RWPE2 (cell line): Measurements from ENCODE around the gene CHKA.

Source experiments
- ATAC-seq: fragments of 200-7000 bp; cut with Tn5 transposase; 3 replicates; pipeline ENCODE4 v1.9.1; 2021; ENCODE audit warnings: low read depth
- DNase-seq: peaks from one replicate; pipeline ENCODE4 v3.0.0-alpha.2; 2020; ENCODE audit warnings: low spot score
- H3K27ac ChIP-seq: fragments of 450-650 bp; 2 replicates; pipeline ENCODE4 v1.5.1; 2017; ENCODE audit warnings: mild to moderate bottlenecking; ENCODE audit not compliant: poor library complexity, severe bottlenecking
- H3K27me3 ChIP-seq: fragments of 250-450 bp; sonication (Bioruptor Pico); 2 replicates; pipeline ENCODE4 v1.5.1; 2021; ENCODE audit warnings: mild to moderate bottlenecking, moderate library complexity; ENCODE audit not compliant: insufficient read depth, poor library complexity, severe bottlenecking
- H3K36me3 ChIP-seq: fragments of 250-450 bp; sonication (Bioruptor Pico); 2 replicates; pipeline ENCODE4 v1.5.1; 2020; ENCODE audit warnings: low read depth, mild to moderate bottlenecking, moderate library complexity
- H3K4me1 ChIP-seq: fragments of 250-450 bp; sonication (Bioruptor Pico); 2 replicates; pipeline ENCODE4 v1.5.1; 2021; ENCODE audit warnings: mild to moderate bottlenecking, moderate library complexity; ENCODE audit not compliant: insufficient read depth, poor library complexity, severe bottlenecking
- H3K4me3 ChIP-seq: fragments of 250-450 bp; sonication (Bioruptor Pico); 2 replicates; pipeline ENCODE4 v1.5.1; 2021; ENCODE audit warnings: mild to moderate bottlenecking, moderate library complexity; ENCODE audit not compliant: severe bottlenecking
- H3K9me3 ChIP-seq: fragments of 250-450 bp; sonication (Bioruptor Pico); 2 replicates; pipeline ENCODE4 v1.5.1; 2021; ENCODE audit warnings: mild to moderate bottlenecking, moderate library complexity; ENCODE audit not compliant: severe bottlenecking
- TF ChIP-seq, protein P1 (sequence below): fragments of 450-650 bp; IDR thresholded peaks from one replicate; pipeline ENCODE4 v1.5.1; 2017; ENCODE audit warnings: mild to moderate bottlenecking, moderate library complexity; ENCODE audit not compliant: poor library complexity, severe bottlenecking

Gene CHKA

GRCh38 chr11:68012044-68012842 is 108.9 kb downstream of the CHKA start:
- peak overlapping the region; percentile 94 for H3K27ac ChIP-seq
- no peak for DNase-seq
- H3K4me1 ChIP-seq, result peaks cover 57% of the 10 kb centered on the region

DNA sequence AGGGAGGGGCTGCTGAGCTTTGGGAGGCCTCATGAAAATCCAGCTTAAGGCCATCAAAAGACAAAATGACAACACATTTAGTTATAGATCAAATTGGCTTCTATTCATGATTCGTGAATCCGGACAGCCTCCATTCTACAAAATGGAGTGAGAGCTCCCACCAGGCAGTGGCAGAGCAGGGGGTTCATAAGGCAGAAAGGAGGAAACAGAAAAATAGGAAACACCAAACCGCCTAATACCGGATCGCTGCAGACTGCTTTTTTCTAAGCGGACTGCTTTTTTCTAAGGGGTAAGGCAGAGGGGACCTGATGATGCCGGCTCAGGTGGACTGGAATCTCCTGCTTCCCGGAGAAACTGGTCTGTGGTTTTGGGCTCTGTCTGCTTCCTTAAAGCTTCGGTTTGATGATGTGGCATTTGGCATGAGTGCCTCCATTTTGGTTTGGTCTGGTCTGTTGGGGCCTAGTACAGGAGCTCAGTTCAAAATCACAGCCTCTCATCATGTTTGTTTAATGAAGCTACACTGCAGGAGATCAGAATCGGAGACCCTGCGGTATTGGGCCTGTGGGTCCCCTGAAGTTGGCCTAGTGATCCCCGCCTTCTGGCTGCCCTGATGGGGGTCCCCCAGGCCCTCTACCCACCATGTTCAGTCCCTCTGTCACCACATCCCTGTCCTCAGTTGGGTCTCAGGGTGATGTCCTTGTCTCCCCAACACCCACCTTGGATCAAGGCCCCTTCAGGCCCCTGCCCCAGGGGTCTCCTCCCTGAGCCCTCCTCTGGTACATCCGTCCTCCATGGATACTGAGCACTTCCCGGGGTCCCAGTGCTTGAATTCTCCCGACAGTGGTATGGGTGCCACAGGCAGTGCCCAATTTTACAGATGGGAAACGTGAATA is 109.9 kb downstream of the CHKA start:
- Histone ChIP-seq H3K27ac (peak overlapping the region; percentile 94), H3K27me3 (no peaks in the 10 kb centered on the region), H3K4me1 (peaks cover 51% of the 10 kb centered on the region), H3K4me3 (peak overlapping the region; percentile 30), H3K36me3 (no peaks in the 10 kb centered on the region), H3K9me3 (no peaks in the 10 kb centered on the region)
- TF ChIP-seq, protein P1, sequence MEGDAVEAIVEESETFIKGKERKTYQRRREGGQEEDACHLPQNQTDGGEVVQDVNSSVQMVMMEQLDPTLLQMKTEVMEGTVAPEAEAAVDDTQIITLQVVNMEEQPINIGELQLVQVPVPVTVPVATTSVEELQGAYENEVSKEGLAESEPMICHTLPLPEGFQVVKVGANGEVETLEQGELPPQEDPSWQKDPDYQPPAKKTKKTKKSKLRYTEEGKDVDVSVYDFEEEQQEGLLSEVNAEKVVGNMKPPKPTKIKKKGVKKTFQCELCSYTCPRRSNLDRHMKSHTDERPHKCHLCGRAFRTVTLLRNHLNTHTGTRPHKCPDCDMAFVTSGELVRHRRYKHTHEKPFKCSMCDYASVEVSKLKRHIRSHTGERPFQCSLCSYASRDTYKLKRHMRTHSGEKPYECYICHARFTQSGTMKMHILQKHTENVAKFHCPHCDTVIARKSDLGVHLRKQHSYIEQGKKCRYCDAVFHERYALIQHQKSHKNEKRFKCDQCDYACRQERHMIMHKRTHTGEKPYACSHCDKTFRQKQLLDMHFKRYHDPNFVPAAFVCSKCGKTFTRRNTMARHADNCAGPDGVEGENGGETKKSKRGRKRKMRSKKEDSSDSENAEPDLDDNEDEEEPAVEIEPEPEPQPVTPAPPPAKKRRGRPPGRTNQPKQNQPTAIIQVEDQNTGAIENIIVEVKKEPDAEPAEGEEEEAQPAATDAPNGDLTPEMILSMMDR, result no peak
- DNase-seq (no peak), ATAC-seq (no peak)

More at GRCh38 chr11:68012044-68012842, 108.9 kb downstream of the CHKA start:
- Histone ChIP-seq H3K27me3 (no peaks in the 10 kb centered on the region), H3K9me3 (no peaks in the 10 kb centered on the region), H3K36me3 (no peaks in the 10 kb centered on the region), H3K4me3 (no peak overlapping the region)
- no peak for ATAC-seq
- TF ChIP-seq, protein P1, result no peak

GRCh38 chr11:68010090-68011041 is 110.8 kb downstream of the CHKA start, which contains the start of gene ALDH3B1:
ALDH3B1 (plus strand) TSS chr11:68010327; CDS start chr11:68015298, 4,971 bp downstream.
- Histone ChIP-seq H3K4me3 (peak within 1 kb of the TSS; percentile 30), H3K27ac (peak within 1 kb of the TSS; percentile 94), H3K9me3 (no peaks in the 10 kb centered on the region), H3K36me3 (no peaks in the 10 kb centered on the region), H3K4me1 (peaks cover 51% of the 10 kb centered on the region), H3K27me3 (no peaks in the 10 kb centered on the region)
- TF ChIP-seq, protein P1, result peak; percentile 25
- DNase-seq (peak; percentile 85), ATAC-seq (peak; percentile 41)

- peaks cover 48% of the 10 kb centered on the region for H3K4me1 ChIP-seq
- no peak for ATAC-seq
Observed at GRCh38 chr11:68009391-68010089, 111.6 kb downstream of the CHKA start.

More at GRCh38 chr11:68009391-68010089, 111.6 kb downstream of the CHKA start:
- no peaks in the 10 kb centered on the region for H3K36me3 ChIP-seq
- TF ChIP-seq, protein P1, result peak; percentile 80
- peak overlapping the region; percentile 30 for H3K4me3 ChIP-seq
- H3K9me3 ChIP-seq, result no peaks in the 10 kb centered on the region
- H3K27ac ChIP-seq, result peak overlapping the region; percentile 94
- no peaks in the 10 kb centered on the region for H3K27me3 ChIP-seq
- DNase-seq, result no peak
